Measurements from ENCODE around the gene KRT6A. TPM values are rescaled to one million over a fixed set of nuclear protein-coding genes. Genes with fewer than 3 reads are reported as not detected.

The KRT6A gene
- total RNA-seq, 4 donors from 2014 or later = 0.27 TPM; not detected in 3

GRCh38 chr12:52487211-52487610 lies 5.8 kb downstream of the KRT6A start:
- TF ChIP-seq CTCF (IDR thresholded peaks at IDR 0.05) (no peak), POLR2A (IDR thresholded peaks at IDR 0.05) (no peak)
- no peaks in the 10 kb centered on the region for H3K36me3 ChIP-seq
- no peak overlapping the region for H3K4me3 ChIP-seq (replicated peaks in 1 of 3)
- 49 to 54% methylated on average over 1 of the region's 1 CpG for WGBS, 2 donors
- no peak for DNase-seq
- intact Hi-C loops (cut with DNase I) = no loop called here
- H3K27me3 ChIP-seq = no peaks in the 10 kb centered on the region
- H3K9me3 ChIP-seq = no peaks in the 10 kb centered on the region
- no peak overlapping the region for H3K27ac ChIP-seq
- no peaks in the 10 kb centered on the region for H3K4me1 ChIP-seq

- no peak for DNase-seq
- Histone ChIP-seq H3K27me3 (no peaks in the 10 kb centered on the region), H3K27ac (no peak overlapping the region), H3K4me3 (replicated peaks in 1 of 3) (no peak overlapping the region), H3K9me3 (no peaks in the 10 kb centered on the region), H3K4me1 (no peaks in the 10 kb centered on the region), H3K36me3 (no peaks in the 10 kb centered on the region)
- WGBS, 2 donors = 84 to 91% methylated on average over 5 of the region's 5 CpGs
- intact Hi-C loops (cut with DNase I) = no loop called here
- TF ChIP-seq CTCF (IDR thresholded peaks at IDR 0.05) (no peak), POLR2A (IDR thresholded peaks at IDR 0.05) (no peak)
Measured at GRCh38 chr12:52486166-52487105, 6.6 kb downstream of the KRT6A start.

- Histone ChIP-seq H3K4me3 (replicated peaks in 1 of 3) (no peak overlapping the region), H3K9me3 (no peaks in the 10 kb centered on the region), H3K4me1 (no peaks in the 10 kb centered on the region), H3K36me3 (no peaks in the 10 kb centered on the region), H3K27ac (no peak overlapping the region), H3K27me3 (no peaks in the 10 kb centered on the region)
- TF ChIP-seq POLR2A (IDR thresholded peaks at IDR 0.05) = no peak
- WGBS, 2 donors = 64 to 66% methylated on average over 3 of the region's 3 CpGs
- intact Hi-C loops (cut with DNase I) = no loop called here
- no peak for DNase-seq
Measured at GRCh38 chr12:52480073-52480472, 13.0 kb downstream of the KRT6A start.

- H3K27ac ChIP-seq = no peak overlapping the region
- H3K9me3 ChIP-seq = no peaks in the 10 kb centered on the region
- no peak overlapping the region for H3K4me3 ChIP-seq (replicated peaks in 1 of 3)
- TF ChIP-seq CTCF (IDR thresholded peaks at IDR 0.05) = no peak
- DNase-seq = no peak
- H3K27me3 ChIP-seq = no peaks in the 10 kb centered on the region
- H3K4me1 ChIP-seq = no peaks in the 10 kb centered on the region
- H3K36me3 ChIP-seq = no peaks in the 10 kb centered on the region
- 60 to 71% methylated on average over 2 of the region's 2 CpGs for WGBS, 2 donors
- intact Hi-C loops (cut with DNase I) = no loop called here
Measured at GRCh38 chr12:52477651-52478050, 15.4 kb downstream of the KRT6A start.

GRCh38 chr12:52474212-52474611 lies 18.8 kb downstream of the KRT6A start:
- TF ChIP-seq CTCF (IDR thresholded peaks at IDR 0.05) (no peak), POLR2A (IDR thresholded peaks at IDR 0.05) (no peak)
- H3K36me3 ChIP-seq = no peaks in the 10 kb centered on the region
- H3K4me3 ChIP-seq (replicated peaks in 1 of 3) = no peak overlapping the region
- WGBS, 2 donors = 93 to 95% methylated on average over 2 of the region's 2 CpGs
- H3K27ac ChIP-seq = no peak overlapping the region
- no peaks in the 10 kb centered on the region for H3K9me3 ChIP-seq
- DNase-seq = no peak
- no peaks in the 10 kb centered on the region for H3K27me3 ChIP-seq
- no peaks in the 10 kb centered on the region for H3K4me1 ChIP-seq
- intact Hi-C loops (cut with DNase I) = no loop called here
